Measurements from ENCODE around the gene COX6A2. TPM values are rescaled to one million over a fixed set of nuclear protein-coding genes. Genes with fewer than 3 reads are reported as not detected.

Gene COX6A2
- polyA plus RNA-seq, 1 of the 3 experiments (the other 2 are of a cell fraction) = not detected

DNA sequence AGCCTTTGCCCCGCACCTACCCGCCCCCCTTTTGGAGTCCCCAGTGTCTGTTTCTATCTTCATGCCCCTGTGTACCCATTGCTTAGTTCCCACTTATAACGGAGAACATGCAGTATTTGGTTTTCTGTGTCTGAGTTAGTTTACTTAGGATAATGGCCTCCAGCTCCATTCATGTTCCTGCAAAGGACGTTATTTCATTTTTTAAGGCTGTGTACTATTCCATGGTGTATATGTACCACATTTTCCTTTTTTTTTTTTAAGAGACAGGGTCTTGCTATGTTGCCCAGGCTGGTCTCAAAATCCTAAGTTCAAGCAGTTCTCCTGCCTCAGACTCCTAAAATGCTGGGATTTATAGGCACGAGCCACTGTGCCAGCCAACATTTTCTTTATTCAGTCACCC is 39.7 kb upstream of the COX6A2 start:
- peaks cover 0 to 13% of the 10 kb centered on the region in 2 experiments for H3K36me3 ChIP-seq (replicated peaks in 1 of 2; ENCODE audit: control insufficient read depth in 1 of 2, insufficient read depth in 2 of 2, low read length in 1 of 2)
- POLR2A ChIA-PET = interaction anchor here (0.9 kb wide), 1 partner anchor 9 kb away, joined by 3 read pairs; no protein-coding TSS in a partner anchor
- no peak overlapping the region for H3K4me2 ChIP-seq
- H3K9ac ChIP-seq = no peak overlapping the region
- no peak overlapping the region for H3K27ac ChIP-seq (ENCODE audit: low read depth in 2 of 2, low read length in 1 of 2)
- peaks cover 0 to 5% of the 10 kb centered on the region in 2 experiments; a peak in 1 of 4 replicates for H3K4me1 ChIP-seq (ENCODE audit: control insufficient read depth in 1 of 2, insufficient read depth in 2 of 2, low read depth in 1 of 2, low read length in 1 of 2)
- H4K20me1 ChIP-seq (ENCODE audit: insufficient read depth) = no peaks in the 10 kb centered on the region
- no peaks in the 10 kb centered on the region for H3K9me2 ChIP-seq
- CTCF ChIA-PET = interaction anchor here (5.7 kb wide), 1 partner anchor 8 kb away, joined by 68 read pairs; the partner anchor contains the start of gene ARMC5
- no peaks in the 10 kb centered on the region for H3K9me3 ChIP-seq
- WGBS (ENCODE audit: low lambda C conversion rate) = 82% methylated on average over 5 of the region's 5 CpGs
- no peak overlapping the region for H3K4me3 ChIP-seq (ENCODE audit: low read depth in 2 of 2, low read length in 1 of 2)
- no peak for DNase-seq
- H2AFZ ChIP-seq (ENCODE audit: low read depth) = no peak overlapping the region
- TF ChIP-seq GABPA (IDR thresholded peaks at IDR 0.05; ENCODE audit: low read depth) (no peak), FOSL2 (IDR thresholded peaks at IDR 0.05; ENCODE audit: borderline replicate concordance, low read depth) (no peak), EZH2phosphoT487 (IDR thresholded peaks at IDR 0.05; ENCODE audit: borderline replicate concordance, low read depth) (no peak), NFIC (IDR thresholded peaks at IDR 0.05; ENCODE audit: borderline replicate concordance) (no peak), JUND (IDR thresholded peaks at IDR 0.05) (no peak), SIN3A (IDR thresholded peaks at IDR 0.05; ENCODE audit: borderline replicate concordance, low read depth, low read length) (no peak), GATA2 (CRISPR knock-in tag; IDR thresholded peaks at IDR 0.05) (no peak), MXI1 (IDR thresholded peaks at IDR 0.05; ENCODE audit: low read depth, low read length) (no peak)
- peaks cover 18% of the 10 kb centered on the region for H3F3A ChIP-seq (replicated peaks; ENCODE audit: insufficient read depth)
- no peaks in the 10 kb centered on the region for H3K27me3 ChIP-seq (ENCODE audit: insufficient read depth)
- peaks cover 23% of the 10 kb centered on the region for H3K79me2 ChIP-seq (ENCODE audit: insufficient read depth)

DNA sequence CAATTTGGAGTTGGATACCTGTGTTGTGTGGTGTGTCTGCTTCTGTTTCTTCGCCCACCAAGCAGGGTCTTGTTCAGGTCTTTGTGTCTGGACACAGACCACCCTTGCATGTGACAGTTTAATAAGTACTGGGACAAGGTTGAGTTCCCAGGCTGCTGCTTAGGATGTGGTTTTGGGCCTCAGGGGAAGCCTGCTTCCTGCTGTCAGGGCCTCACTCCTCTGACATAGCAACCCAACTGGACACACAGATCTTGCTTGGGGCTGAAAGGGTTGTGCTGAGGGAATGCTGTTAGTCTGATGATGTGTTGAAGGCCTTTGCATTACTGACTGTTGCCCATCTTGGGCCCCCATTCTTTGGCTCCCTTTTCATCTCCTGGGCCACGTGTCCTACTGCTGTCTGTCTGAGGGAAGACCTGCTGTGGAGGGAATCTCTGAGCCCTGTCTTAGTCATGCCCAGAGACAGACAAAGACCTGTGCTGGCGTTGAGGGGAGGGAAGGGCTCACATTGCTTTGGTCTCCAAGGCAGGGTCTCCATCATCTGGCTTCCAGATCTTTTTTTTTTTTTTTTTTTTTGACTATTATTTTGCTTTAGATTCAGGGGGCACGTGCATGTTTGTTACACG is 39.1 kb upstream of the COX6A2 start:
- no peak overlapping the region for H3K27ac ChIP-seq (ENCODE audit: low read depth in 2 of 2, low read length in 1 of 2)
- ChIA-PET CTCF (no interaction called here), POLR2A (no interaction called here)
- no peaks in the 10 kb centered on the region for H3K27me3 ChIP-seq (ENCODE audit: insufficient read depth)
- H3K9ac ChIP-seq = no peak overlapping the region
- WGBS (ENCODE audit: low lambda C conversion rate) = 68% methylated on average over 4 of the region's 5 CpGs
- H3K4me1 ChIP-seq (ENCODE audit: control insufficient read depth in 1 of 2, insufficient read depth in 2 of 2, low read depth in 1 of 2, low read length in 1 of 2) = peaks cover 0 to 5% of the 10 kb centered on the region in 2 experiments; a peak in 1 of 4 replicates
- no peak for TF ChIP-seq TEAD4 (IDR thresholded peaks at IDR 0.05; ENCODE audit: borderline replicate concordance, insufficient read depth)
- no peak for TF ChIP-seq FOSL2 (IDR thresholded peaks at IDR 0.05; ENCODE audit: borderline replicate concordance, low read depth)
- TF ChIP-seq TCF12 (IDR thresholded peaks at IDR 0.05) = no peak
- no peak overlapping the region for H3K4me3 ChIP-seq (ENCODE audit: low read depth in 2 of 2, low read length in 1 of 2)
- H3K9me3 ChIP-seq = no peaks in the 10 kb centered on the region
- H2AFZ ChIP-seq (ENCODE audit: low read depth) = no peak overlapping the region
- H3K4me2 ChIP-seq = no peak overlapping the region
- H3K36me3 ChIP-seq (replicated peaks in 1 of 2; ENCODE audit: control insufficient read depth in 1 of 2, insufficient read depth in 2 of 2, low read length in 1 of 2) = peaks cover 0 to 15% of the 10 kb centered on the region in 2 experiments
- H3K79me2 ChIP-seq (ENCODE audit: insufficient read depth) = peaks cover 17% of the 10 kb centered on the region
- peak; percentile 10 for DNase-seq
- no peaks in the 10 kb centered on the region for H4K20me1 ChIP-seq (ENCODE audit: insufficient read depth)
- H3K9me2 ChIP-seq = no peaks in the 10 kb centered on the region
- peaks cover 15% of the 10 kb centered on the region for H3F3A ChIP-seq (replicated peaks; ENCODE audit: insufficient read depth)

DNA sequence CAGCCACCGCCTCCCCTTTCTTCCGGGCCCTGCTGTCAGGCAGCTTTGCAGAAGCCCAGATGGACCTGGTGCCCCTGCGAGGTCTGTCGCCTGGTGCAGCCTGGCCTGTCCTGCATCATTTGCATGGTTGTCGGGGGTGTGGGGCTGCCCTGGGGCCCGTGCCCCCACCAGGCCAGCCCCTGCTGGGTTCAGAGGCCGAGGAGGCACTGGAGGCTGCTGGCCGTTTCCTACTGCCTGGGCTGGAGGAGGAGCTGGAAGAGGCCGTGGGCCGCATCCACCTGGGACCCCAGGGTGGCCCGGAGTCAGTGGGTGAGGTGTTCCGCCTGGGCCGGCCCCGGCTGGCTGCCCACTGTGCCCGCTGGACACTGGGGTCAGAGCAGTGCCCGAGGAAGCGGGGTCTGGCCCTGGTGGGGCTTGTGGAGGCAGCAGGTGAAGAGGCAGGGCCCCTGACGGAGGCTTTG is 38.3 kb upstream of the COX6A2 start:
- Histone ChIP-seq H2AFZ (ENCODE audit: low read depth) (no peak overlapping the region), H3K27me3 (ENCODE audit: insufficient read depth) (no peaks in the 10 kb centered on the region), H3K4me2 (no peak overlapping the region), H3K36me3 (replicated peaks in 1 of 2; ENCODE audit: control insufficient read depth in 1 of 2, insufficient read depth in 2 of 2, low read length in 1 of 2) (peaks cover 0 to 19% of the 10 kb centered on the region in 2 experiments), H3K9me3 (no peaks in the 10 kb centered on the region), H3K9me2 (no peaks in the 10 kb centered on the region), H3K27ac (ENCODE audit: low read depth in 2 of 2, low read length in 1 of 2) (no peak overlapping the region), H3K79me2 (ENCODE audit: insufficient read depth) (peaks cover 13% of the 10 kb centered on the region), H3K4me1 (ENCODE audit: control insufficient read depth in 1 of 2, insufficient read depth in 2 of 2, low read depth in 1 of 2, low read length in 1 of 2) (peaks cover 0 to 4% of the 10 kb centered on the region in 2 experiments; a peak in 1 of 4 replicates), H4K20me1 (ENCODE audit: insufficient read depth) (no peaks in the 10 kb centered on the region), H3K4me3 (ENCODE audit: low read depth in 2 of 2, low read length in 1 of 2) (no peak overlapping the region), H3F3A (replicated peaks; ENCODE audit: insufficient read depth) (peaks cover 11% of the 10 kb centered on the region), H3K9ac (no peak overlapping the region)
- CTCF ChIA-PET = no interaction called here
- no peak for DNase-seq
- 96% methylated on average over 10 of the region's 18 CpGs for WGBS (ENCODE audit: low lambda C conversion rate)
- POLR2A ChIA-PET = no interaction called here
- TF ChIP-seq, protein P1, sequence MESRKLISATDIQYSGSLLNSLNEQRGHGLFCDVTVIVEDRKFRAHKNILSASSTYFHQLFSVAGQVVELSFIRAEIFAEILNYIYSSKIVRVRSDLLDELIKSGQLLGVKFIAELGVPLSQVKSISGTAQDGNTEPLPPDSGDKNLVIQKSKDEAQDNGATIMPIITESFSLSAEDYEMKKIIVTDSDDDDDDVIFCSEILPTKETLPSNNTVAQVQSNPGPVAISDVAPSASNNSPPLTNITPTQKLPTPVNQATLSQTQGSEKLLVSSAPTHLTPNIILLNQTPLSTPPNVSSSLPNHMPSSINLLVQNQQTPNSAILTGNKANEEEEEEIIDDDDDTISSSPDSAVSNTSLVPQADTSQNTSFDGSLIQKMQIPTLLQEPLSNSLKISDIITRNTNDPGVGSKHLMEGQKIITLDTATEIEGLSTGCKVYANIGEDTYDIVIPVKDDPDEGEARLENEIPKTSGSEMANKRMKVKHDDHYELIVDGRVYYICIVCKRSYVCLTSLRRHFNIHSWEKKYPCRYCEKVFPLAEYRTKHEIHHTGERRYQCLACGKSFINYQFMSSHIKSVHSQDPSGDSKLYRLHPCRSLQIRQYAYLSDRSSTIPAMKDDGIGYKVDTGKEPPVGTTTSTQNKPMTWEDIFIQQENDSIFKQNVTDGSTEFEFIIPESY (IDR thresholded peaks at IDR 0.05; ENCODE audit: borderline replicate concordance, low read depth) = no peak
- TF ChIP-seq NRF1 (IDR thresholded peaks at IDR 0.05; ENCODE audit: low read depth, low read length) = no peak
- TF ChIP-seq JUND (IDR thresholded peaks at IDR 0.05) = no peak
- TF ChIP-seq, protein P2, sequence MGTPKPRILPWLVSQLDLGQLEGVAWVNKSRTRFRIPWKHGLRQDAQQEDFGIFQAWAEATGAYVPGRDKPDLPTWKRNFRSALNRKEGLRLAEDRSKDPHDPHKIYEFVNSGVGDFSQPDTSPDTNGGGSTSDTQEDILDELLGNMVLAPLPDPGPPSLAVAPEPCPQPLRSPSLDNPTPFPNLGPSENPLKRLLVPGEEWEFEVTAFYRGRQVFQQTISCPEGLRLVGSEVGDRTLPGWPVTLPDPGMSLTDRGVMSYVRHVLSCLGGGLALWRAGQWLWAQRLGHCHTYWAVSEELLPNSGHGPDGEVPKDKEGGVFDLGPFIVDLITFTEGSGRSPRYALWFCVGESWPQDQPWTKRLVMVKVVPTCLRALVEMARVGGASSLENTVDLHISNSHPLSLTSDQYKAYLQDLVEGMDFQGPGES (IDR thresholded peaks at IDR 0.05; ENCODE audit: low read depth, low read length) = no peak
- no peak for TF ChIP-seq EZH2phosphoT487 (IDR thresholded peaks at IDR 0.05; ENCODE audit: borderline replicate concordance, low read depth)
- no peak for TF ChIP-seq CHD2 (IDR thresholded peaks at IDR 0.05; ENCODE audit: low read length, partially characterized antibody)
- TF ChIP-seq RFX5 (IDR thresholded peaks at IDR 0.05; ENCODE audit: low read length) = no peak
- TF ChIP-seq SIN3A (IDR thresholded peaks at IDR 0.05; ENCODE audit: borderline replicate concordance, low read depth, low read length) = no peak
- TF ChIP-seq, protein P3, sequence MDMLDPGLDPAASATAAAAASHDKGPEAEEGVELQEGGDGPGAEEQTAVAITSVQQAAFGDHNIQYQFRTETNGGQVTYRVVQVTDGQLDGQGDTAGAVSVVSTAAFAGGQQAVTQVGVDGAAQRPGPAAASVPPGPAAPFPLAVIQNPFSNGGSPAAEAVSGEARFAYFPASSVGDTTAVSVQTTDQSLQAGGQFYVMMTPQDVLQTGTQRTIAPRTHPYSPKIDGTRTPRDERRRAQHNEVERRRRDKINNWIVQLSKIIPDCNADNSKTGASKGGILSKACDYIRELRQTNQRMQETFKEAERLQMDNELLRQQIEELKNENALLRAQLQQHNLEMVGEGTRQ (IDR thresholded peaks at IDR 0.05; ENCODE audit: borderline replicate concordance, low read depth, low read length) = no peak
- TF ChIP-seq ELF1 (IDR thresholded peaks at IDR 0.05) = no peak
- TF ChIP-seq FOXM1 (IDR thresholded peaks at IDR 0.05; ENCODE audit: low read depth) = no peak
